MCF 10A (cell line): ENCODE measurements around the gene TRIM44. TPM values are rescaled to one million over a fixed set of nuclear protein-coding genes. Genes with fewer than 3 reads are reported as not detected.

Experiments
- BruUV-seq: library from RNA; stranded (reverse); fragments of 400-500 nt; replicated peaks from 2 replicates; lab custom pipeline; 2021; lab: Mats Ljungman, UMichigan
- CTCF ChIA-PET: fragments of 300-600 bp; sonication (Branson Sonifier 250); formaldehyde crosslinking; extraction: SDS; loops from one replicate; lab custom pipeline; 2021; ENCODE audit warnings: antibody characterized with exemption, inconsistent platforms; lab: Yijun Ruan, JAX
- POLR2A ChIA-PET: fragments of 300-600, 350-650 bp; sonication (Branson Sonifier 250); formaldehyde crosslinking; extraction: SDS; loops from one replicate; lab custom pipeline; 2020; ENCODE audit warnings: antibody characterized with exemption, inconsistent platforms; lab: Yijun Ruan, JAX
- DNase-seq: peaks from one replicate; pipeline ENCODE4 v3.0.0-alpha.2; 2018; ENCODE audit not compliant: unreplicated experiment
- H3K27ac Mint-ChIP-seq: one replicate; pipeline ENCODE4 v1.8.0; 2022; ENCODE audit warnings: mild to moderate bottlenecking, low read depth, mixed read lengths; ENCODE audit not compliant: unreplicated experiment
- H3K27me3 Mint-ChIP-seq: one replicate; pipeline ENCODE4 v1.8.0; 2022; ENCODE audit warnings: mixed read lengths; ENCODE audit not compliant: insufficient read depth, unreplicated experiment
- H3K36me3 Mint-ChIP-seq: one replicate; pipeline ENCODE4 v1.8.0; 2022; ENCODE audit warnings: mild to moderate bottlenecking, moderate library complexity, mixed read lengths; ENCODE audit not compliant: insufficient read depth, unreplicated experiment
- H3K4me1 Mint-ChIP-seq: one replicate; pipeline ENCODE4 v1.8.0; 2022; ENCODE audit warnings: mixed read lengths; ENCODE audit not compliant: insufficient read depth, unreplicated experiment
- H3K4me3 Mint-ChIP-seq: one replicate; pipeline ENCODE4 v1.8.0; 2022; ENCODE audit warnings: mild to moderate bottlenecking, moderate library complexity, mixed read lengths; ENCODE audit not compliant: unreplicated experiment
- H3K9me3 Mint-ChIP-seq: one replicate; pipeline ENCODE4 v1.8.0; 2022; ENCODE audit warnings: mixed read lengths; ENCODE audit not compliant: unreplicated experiment
- CTCF ChIP-seq: fragments of 200-600 bp; IDR thresholded peaks from one replicate; pipeline ENCODE4 v1.8.0; 2022; ENCODE audit warnings: antibody characterized with exemption, mild to moderate bottlenecking; ENCODE audit not compliant: unreplicated experiment
- intact Hi-C: fragments of 100-400 bp; cut with micrococcal nuclease; formaldehyde crosslinking; loops from 2 replicates; pipeline ENCODE4 v1.14.1; 2022
- total RNA-seq: library from RNA; stranded (reverse); gene quantifications from 2 replicates; pipeline ENCODE4 v1.2.3, GENCODE V29; 2022

Gene TRIM44
- total RNA-seq, 1 experiment from 2014 or later, result 103 TPM

DNA sequence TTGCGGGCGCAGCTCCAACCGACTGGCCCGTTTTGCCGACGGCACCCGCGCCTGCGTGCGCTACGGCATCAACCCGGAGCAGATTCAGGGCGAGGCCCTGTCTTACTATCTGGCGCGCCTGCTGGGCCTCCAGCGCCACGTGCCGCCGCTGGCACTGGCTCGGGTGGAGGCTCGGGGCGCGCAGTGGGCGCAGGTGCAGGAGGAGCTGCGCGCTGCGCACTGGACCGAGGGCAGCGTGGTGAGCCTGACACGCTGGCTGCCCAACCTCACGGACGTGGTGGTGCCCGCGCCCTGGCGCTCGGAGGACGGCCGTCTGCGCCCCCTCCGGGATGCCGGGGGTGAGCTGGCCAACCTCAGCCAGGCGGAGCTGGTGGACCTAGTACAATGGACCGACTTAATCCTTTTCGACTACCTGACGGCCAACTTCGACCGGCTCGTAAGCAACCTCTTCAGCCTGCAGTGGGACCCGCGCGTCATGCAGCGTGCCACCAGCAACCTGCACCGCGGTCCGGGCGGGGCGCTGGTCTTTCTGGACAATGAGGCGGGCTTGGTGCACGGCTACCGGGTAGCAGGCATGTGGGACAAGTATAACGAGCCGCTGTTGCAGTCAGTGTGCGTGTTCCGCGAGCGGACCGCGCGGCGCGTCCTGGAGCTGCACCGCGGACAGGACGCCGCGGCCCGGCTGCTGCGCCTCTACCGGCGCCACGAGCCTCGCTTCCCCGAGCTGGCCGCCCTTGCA is 43.3 kb upstream of the TRIM44 start:
- intact Hi-C loops, result loop anchor here (5.0 kb wide), 7 partner anchors 132 to 873 kb away; partner anchors contain the start of gene LDLRAD3
- POLR2A ChIA-PET, result interaction anchor here (0.6 to 4.9 kb wide), 23 partner anchors 10 to 909 kb away, joined by 3 to 69 read pairs (median 4); partner anchors contain the start of gene TRIM44
- Mint-ChIP-seq H3K27ac (peak overlapping the region; percentile 73), H3K36me3 (peaks cover 23% of the 10 kb centered on the region), H3K4me1 (peaks cover 42% of the 10 kb centered on the region), H3K4me3 (peak overlapping the region; percentile 82), H3K9me3 (no peaks in the 10 kb centered on the region), H3K27me3 (no peaks in the 10 kb centered on the region)
- peak; percentile 57 for DNase-seq
- CTCF ChIA-PET, result interaction anchor here (0.6 to 3.7 kb wide), 16 partner anchors 10 to 757 kb away, joined by 3 to 20 read pairs (median 4); no protein-coding TSS in a partner anchor
- no peak for TF ChIP-seq CTCF
- BruUV-seq, result no TSS peak

- Mint-ChIP-seq H3K4me3 (peak overlapping the region; percentile 82), H3K9me3 (no peaks in the 10 kb centered on the region), H3K36me3 (peaks cover 23% of the 10 kb centered on the region), H3K4me1 (peaks cover 44% of the 10 kb centered on the region), H3K27ac (peak overlapping the region; percentile 73), H3K27me3 (no peaks in the 10 kb centered on the region)
- TSS peak; percentile 64 for BruUV-seq
- DNase-seq, result peak; percentile 47
- TF ChIP-seq CTCF, result no peak
- ChIA-PET CTCF (interaction anchor here (0.6 to 3.7 kb wide), 15 partner anchors 9 to 659 kb away, joined by 3 to 20 read pairs (median 4); no protein-coding TSS in a partner anchor), POLR2A (interaction anchor here (0.6 to 4.9 kb wide), 27 partner anchors 9 to 910 kb away, joined by 3 to 69 read pairs (median 4); partner anchors contain the start of genes LDLRAD3 and TRIM44)
- intact Hi-C loops, result loop anchor here (5.0 kb wide), 8 partner anchors 133 to 872 kb away; partner anchors contain the start of gene LDLRAD3
These were observed 42.5 kb upstream of the TRIM44 start for GRCh38 chr11:35619855-35620640.

GRCh38 chr11:35620795-35621194 is 41.8 kb upstream of the TRIM44 start:
- ChIA-PET CTCF (interaction anchor here (0.6 to 3.7 kb wide), 6 partner anchors 74 to 658 kb away, joined by 3 to 20 read pairs (median 4); no protein-coding TSS in a partner anchor), POLR2A (interaction anchor here (1.0 to 4.9 kb wide), 15 partner anchors 8 to 888 kb away, joined by 3 to 69 read pairs (median 5); partner anchors contain the start of gene TRIM44)
- Mint-ChIP-seq H3K36me3 (peaks cover 23% of the 10 kb centered on the region), H3K27me3 (no peaks in the 10 kb centered on the region), H3K27ac (peak overlapping the region; percentile 73), H3K4me1 (peaks cover 44% of the 10 kb centered on the region), H3K9me3 (no peaks in the 10 kb centered on the region), H3K4me3 (peak overlapping the region; percentile 82)
- intact Hi-C loops, result loop anchor here (5.0 kb wide), 1 partner anchor 177 kb away; no protein-coding TSS in a partner anchor
- DNase-seq, result no peak
- no peak for TF ChIP-seq CTCF
- BruUV-seq, result no TSS peak
